Endothelial cell (in vitro differentiated cells): ENCODE measurements around the gene SYVN1. TPM values are rescaled to one million over a fixed set of nuclear protein-coding genes. Genes with fewer than 3 reads are reported as not detected.
A peak's percentile ranks its signal among the peaks of the same experiment; 100 is the strongest.

Experiments
- DNase-seq: peaks from one replicate; pipeline ENCODE4 v3.0.0; 2021; ENCODE audit warnings: low spot score
- H3K27ac Mint-ChIP-seq: one replicate; pipeline ENCODE4 v1.8.0; 2021; ENCODE audit warnings: mixed read lengths, inconsistent platforms; ENCODE audit not compliant: unreplicated experiment
- H3K27me3 Mint-ChIP-seq: one replicate; pipeline ENCODE4 v1.8.0; 2021; ENCODE audit warnings: mild to moderate bottlenecking, moderate library complexity, mixed read lengths, inconsistent platforms; ENCODE audit not compliant: unreplicated experiment
- H3K36me3 Mint-ChIP-seq: one replicate; pipeline ENCODE4 v1.8.0; 2021; ENCODE audit warnings: mild to moderate bottlenecking, low read depth, mixed read lengths, inconsistent platforms; ENCODE audit not compliant: unreplicated experiment
- H3K4me1 Mint-ChIP-seq: one replicate; pipeline ENCODE4 v1.8.0; 2021; ENCODE audit warnings: mild to moderate bottlenecking, mixed read lengths, inconsistent platforms; ENCODE audit not compliant: unreplicated experiment
- H3K4me3 Mint-ChIP-seq: one replicate; pipeline ENCODE4 v1.8.0; 2021; ENCODE audit warnings: mild to moderate bottlenecking, mixed read lengths, inconsistent platforms; ENCODE audit not compliant: unreplicated experiment
- H3K9me3 Mint-ChIP-seq: one replicate; pipeline ENCODE4 v1.8.0; 2021; ENCODE audit warnings: mixed read lengths, inconsistent platforms; ENCODE audit not compliant: unreplicated experiment
- total RNA-seq: library from RNA; stranded (reverse); fragmentation: NEBNext Ultra II Directional; extraction: Animal tissue kit (Norgen Biotek cat#: 25700); gene quantifications from one replicate; pipeline ENCODE4 v1.2.1, GENCODE V29; 2021; ENCODE audit not compliant: unreplicated experiment
- TF ChIP-seq, protein P1 (sequence below): fragments of 200-600 bp; sonication (generic); IDR thresholded peaks from one replicate; pipeline ENCODE4 v1.5.0; 2021; ENCODE audit warnings: antibody characterized with exemption; ENCODE audit not compliant: unreplicated experiment

SYVN1 gene
- total RNA-seq, 1 donor from 2014 or later, result 32.2 TPM

DNA sequence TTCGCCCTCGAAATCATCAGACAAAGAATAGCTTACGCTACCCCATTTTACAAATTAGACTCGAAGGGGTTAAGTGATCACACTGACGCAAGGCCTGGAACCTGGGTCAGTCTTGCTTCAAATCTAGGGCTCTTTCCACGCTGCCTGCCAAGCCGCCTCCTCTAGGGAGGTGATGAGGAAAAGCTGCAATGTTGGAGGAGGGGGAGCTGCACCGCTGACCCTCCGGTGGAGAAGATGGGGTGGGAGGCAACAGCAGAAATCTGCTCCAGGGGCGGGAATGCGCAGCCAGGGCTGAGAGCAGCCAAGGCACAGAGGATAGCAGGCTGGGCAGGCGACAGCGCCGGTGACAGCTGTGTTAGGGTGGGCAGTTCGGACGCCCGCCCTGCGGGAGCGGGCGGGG is 595 bp downstream of the SYVN1 start:
- DNase-seq, result peak; percentile 17
- no peaks in the 10 kb centered on the region for H3K9me3 Mint-ChIP-seq
- H3K36me3 Mint-ChIP-seq, result peaks cover 15% of the 10 kb centered on the region
- peak overlapping the region; percentile 89 for H3K27ac Mint-ChIP-seq
- H3K4me3 Mint-ChIP-seq, result peak overlapping the region; percentile 99
- TF ChIP-seq, protein P1, sequence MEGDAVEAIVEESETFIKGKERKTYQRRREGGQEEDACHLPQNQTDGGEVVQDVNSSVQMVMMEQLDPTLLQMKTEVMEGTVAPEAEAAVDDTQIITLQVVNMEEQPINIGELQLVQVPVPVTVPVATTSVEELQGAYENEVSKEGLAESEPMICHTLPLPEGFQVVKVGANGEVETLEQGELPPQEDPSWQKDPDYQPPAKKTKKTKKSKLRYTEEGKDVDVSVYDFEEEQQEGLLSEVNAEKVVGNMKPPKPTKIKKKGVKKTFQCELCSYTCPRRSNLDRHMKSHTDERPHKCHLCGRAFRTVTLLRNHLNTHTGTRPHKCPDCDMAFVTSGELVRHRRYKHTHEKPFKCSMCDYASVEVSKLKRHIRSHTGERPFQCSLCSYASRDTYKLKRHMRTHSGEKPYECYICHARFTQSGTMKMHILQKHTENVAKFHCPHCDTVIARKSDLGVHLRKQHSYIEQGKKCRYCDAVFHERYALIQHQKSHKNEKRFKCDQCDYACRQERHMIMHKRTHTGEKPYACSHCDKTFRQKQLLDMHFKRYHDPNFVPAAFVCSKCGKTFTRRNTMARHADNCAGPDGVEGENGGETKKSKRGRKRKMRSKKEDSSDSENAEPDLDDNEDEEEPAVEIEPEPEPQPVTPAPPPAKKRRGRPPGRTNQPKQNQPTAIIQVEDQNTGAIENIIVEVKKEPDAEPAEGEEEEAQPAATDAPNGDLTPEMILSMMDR, result no peak
- H3K4me1 Mint-ChIP-seq, result peaks cover 29% of the 10 kb centered on the region
- H3K27me3 Mint-ChIP-seq, result peaks cover 25% of the 10 kb centered on the region

DNA sequence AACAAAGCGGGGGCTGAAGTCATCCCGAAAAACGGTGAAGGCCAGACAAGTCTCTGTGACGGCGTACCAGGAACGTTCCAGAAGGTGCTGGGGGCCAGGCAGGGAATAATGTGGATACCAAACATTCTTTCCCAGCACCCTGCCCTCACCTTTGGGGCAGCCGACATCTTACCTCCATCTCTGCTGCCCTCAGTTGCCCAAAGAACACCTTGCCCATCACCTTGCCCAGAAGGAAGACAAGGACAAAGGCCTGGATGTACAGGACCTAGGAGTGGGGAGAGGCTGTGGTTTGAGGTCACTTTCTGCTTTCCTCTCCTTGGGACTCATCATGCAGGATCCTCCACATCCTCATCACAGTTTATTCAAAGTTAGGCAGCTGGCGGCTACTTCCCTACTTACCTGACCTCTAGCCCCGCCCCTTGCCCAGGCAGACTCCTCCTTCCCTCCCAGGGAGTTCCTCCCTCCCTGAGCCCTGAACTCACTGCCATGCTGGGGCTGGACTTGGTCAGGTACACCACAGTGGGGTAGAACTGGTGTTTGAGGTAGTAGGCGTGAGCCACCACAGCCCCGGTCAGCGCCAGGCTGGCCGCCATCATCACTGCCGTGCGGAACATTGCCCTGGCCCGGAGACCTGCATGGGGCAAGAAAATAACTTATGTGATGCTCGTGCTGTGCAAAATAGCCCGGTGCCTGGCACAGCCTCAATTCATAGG is 1.2 kb downstream of the SYVN1 start:
- H3K27ac Mint-ChIP-seq, result peak overlapping the region; percentile 89
- no peaks in the 10 kb centered on the region for H3K9me3 Mint-ChIP-seq
- peak; percentile 34 for DNase-seq
- peaks cover 15% of the 10 kb centered on the region for H3K36me3 Mint-ChIP-seq
- H3K27me3 Mint-ChIP-seq, result peaks cover 25% of the 10 kb centered on the region
- peaks cover 29% of the 10 kb centered on the region for H3K4me1 Mint-ChIP-seq
- H3K4me3 Mint-ChIP-seq, result peak overlapping the region; percentile 99
- TF ChIP-seq, protein P1, result no peak

DNA sequence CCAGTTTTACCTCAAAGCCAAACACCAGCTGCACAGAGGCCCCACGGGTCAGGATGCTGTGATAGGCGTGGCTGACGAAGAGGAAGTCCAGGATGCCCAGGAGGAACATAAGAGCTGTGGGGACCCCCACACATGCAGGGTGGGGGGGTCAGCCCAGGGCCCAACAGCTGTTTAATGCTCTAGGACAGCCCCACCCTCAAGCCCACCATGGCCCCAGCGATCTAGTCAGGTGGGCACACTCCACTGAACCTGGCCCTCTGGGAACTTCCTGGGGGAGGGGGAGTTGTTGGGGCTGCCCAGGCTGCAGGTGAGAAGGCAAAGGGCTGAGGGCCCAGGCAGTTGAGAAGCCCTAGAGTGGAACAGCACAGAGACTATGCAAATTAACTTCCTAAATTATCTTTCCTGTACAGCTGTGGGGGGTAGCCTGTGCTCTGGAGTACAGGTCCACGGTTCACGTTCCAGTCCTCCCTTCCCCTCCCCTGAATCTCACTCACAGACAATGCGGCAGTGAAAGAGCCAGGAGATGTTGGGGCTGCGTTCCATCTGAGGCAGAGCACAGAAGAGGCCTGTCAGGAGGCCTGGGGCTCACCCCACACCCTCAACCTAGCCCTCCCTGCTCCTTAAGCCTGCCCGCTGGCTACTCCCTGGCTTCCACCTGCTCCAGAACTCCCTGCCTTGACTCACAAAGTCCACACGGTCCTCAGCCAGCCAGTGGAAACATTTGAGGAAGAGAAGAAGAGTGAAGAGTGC is 1.9 kb downstream of the SYVN1 start:
- no peak for DNase-seq
- H3K27ac Mint-ChIP-seq, result peak overlapping the region; percentile 53
- no peaks in the 10 kb centered on the region for H3K9me3 Mint-ChIP-seq
- H3K4me3 Mint-ChIP-seq, result peak overlapping the region; percentile 99
- H3K4me1 Mint-ChIP-seq, result peaks cover 29% of the 10 kb centered on the region
- TF ChIP-seq, protein P1, result no peak
- peaks cover 22% of the 10 kb centered on the region for H3K27me3 Mint-ChIP-seq
- peaks cover 15% of the 10 kb centered on the region for H3K36me3 Mint-ChIP-seq

DNA sequence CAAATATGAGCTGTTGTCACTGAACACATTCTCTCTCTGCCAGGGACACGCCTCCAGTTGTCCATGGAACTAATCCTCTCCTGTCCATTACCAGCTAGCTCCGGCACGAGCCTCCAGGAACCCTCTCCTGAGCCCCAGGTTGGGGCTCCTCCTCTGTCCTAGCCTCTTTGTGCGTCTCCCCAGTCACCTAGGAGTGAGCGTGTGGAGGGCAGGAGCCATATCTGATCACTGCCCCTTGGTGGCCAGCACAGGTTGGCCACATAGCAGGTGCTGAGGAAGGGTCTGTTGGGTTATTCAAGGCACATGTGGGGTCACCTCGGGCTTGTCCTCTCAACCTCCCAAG is 2.5 kb downstream of the SYVN1 start:
- H3K4me3 Mint-ChIP-seq, result no peak overlapping the region
- no peak for DNase-seq
- no peaks in the 10 kb centered on the region for H3K9me3 Mint-ChIP-seq
- H3K4me1 Mint-ChIP-seq, result peaks cover 29% of the 10 kb centered on the region
- H3K27ac Mint-ChIP-seq, result peak overlapping the region; percentile 13
- peaks cover 21% of the 10 kb centered on the region for H3K27me3 Mint-ChIP-seq
- TF ChIP-seq, protein P1, result no peak
- H3K36me3 Mint-ChIP-seq, result peaks cover 21% of the 10 kb centered on the region

DNA sequence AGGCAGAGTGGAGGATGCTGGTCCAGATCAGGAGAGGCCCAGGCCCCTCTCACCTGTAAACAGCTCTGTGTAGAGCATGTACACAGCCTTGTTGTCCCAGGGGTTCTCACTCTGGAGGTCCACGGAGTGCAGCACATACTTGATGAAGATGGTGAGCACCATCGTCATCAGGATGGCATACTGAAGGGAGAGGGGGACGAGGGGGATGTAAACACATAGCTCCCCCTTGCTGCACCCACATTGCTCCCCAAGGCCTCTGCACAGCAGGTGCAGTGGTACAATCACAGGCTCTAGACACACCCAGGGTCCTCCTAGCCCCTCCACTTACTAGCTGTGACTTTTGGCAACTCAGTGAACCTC is 2.9 kb downstream of the SYVN1 start:
- Mint-ChIP-seq H3K4me3 (peak overlapping the region; percentile 65), H3K27me3 (peaks cover 21% of the 10 kb centered on the region), H3K4me1 (peaks cover 27% of the 10 kb centered on the region), H3K36me3 (peaks cover 25% of the 10 kb centered on the region), H3K9me3 (no peaks in the 10 kb centered on the region), H3K27ac (peak overlapping the region; percentile 32)
- TF ChIP-seq, protein P1, result no peak
- no peak for DNase-seq
